OCI-LY1 (cell line): Measurements from ENCODE around the gene MOCS1.

Source experiments
- EZH2 ChIP-seq: fragments of 200-600 bp; sonication (generic), shearing (Covaris generic); IDR thresholded peaks from 2 replicates; pipeline ENCODE4 v1.8.0; 2017; ENCODE audit warnings: borderline replicate concordance, mixed run types, mild to moderate bottlenecking, antibody characterized with exemption, low read length, moderate library complexity, mixed read lengths
- TF ChIP-seq, protein P1 (sequence below): fragments of 200-600 bp; sonication (generic), shearing (Covaris generic); IDR thresholded peaks from 2 replicates; pipeline ENCODE4 v1.5.1; 2017; ENCODE audit warnings: mild to moderate bottlenecking, antibody characterized with exemption, low read length, moderate library complexity, mixed read lengths

DNA sequence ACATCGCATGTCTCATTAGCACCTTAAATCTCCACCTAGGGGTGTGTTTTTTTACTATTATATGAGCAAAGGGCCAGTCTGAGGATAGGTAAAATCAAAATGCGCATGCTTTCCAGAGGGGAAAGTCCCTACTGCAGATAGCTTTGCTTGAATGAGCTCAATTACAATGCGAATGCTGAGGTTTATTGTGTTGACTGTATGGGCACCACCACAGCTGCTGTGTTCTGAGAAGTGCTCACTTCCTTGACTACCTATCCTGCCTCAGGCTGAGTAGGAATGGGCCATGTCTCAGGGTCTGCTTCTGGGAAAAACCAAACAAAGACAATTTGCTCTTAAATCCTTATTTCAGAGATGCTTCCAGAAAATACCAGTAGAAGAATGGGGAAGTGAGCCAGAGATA, 36.6 kb downstream of the MOCS1 start:
- TF ChIP-seq, protein P1, sequence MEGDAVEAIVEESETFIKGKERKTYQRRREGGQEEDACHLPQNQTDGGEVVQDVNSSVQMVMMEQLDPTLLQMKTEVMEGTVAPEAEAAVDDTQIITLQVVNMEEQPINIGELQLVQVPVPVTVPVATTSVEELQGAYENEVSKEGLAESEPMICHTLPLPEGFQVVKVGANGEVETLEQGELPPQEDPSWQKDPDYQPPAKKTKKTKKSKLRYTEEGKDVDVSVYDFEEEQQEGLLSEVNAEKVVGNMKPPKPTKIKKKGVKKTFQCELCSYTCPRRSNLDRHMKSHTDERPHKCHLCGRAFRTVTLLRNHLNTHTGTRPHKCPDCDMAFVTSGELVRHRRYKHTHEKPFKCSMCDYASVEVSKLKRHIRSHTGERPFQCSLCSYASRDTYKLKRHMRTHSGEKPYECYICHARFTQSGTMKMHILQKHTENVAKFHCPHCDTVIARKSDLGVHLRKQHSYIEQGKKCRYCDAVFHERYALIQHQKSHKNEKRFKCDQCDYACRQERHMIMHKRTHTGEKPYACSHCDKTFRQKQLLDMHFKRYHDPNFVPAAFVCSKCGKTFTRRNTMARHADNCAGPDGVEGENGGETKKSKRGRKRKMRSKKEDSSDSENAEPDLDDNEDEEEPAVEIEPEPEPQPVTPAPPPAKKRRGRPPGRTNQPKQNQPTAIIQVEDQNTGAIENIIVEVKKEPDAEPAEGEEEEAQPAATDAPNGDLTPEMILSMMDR: no peak
- TF ChIP-seq EZH2: no peak
